GM18519 (cell line): ENCODE data around the gene MPPED1.

ENCODE experiments used
- ATAC-seq: cut with Tn5 transposase; IDR thresholded peaks from one replicate; pipeline ENCODE4 v1.9.1; 2021; ENCODE audit warnings: mild to moderate bottlenecking, moderate library complexity; ENCODE audit not compliant: unreplicated experiment, low FRiP score

MPPED1 gene

GRCh38 chr22:43488937-43489336 lies 77.1 kb downstream of the MPPED1 start:
- no peak for ATAC-seq

GRCh38 chr22:43490311-43490710 lies 78.5 kb downstream of the MPPED1 start:
- no peak for ATAC-seq

GRCh38 chr22:43491177-43491576 lies 79.4 kb downstream of the MPPED1 start:
- ATAC-seq: no peak

- ATAC-seq: no peak
Observed at GRCh38 chr22:43491737-43492136, 79.9 kb downstream of the MPPED1 start.

GRCh38 chr22:43493297-43493696 lies 81.5 kb downstream of the MPPED1 start:
- ATAC-seq: no peak

GRCh38 chr22:43497956-43498855 lies 86.4 kb downstream of the MPPED1 start:
- ATAC-seq: no peak

- no peak for ATAC-seq
Observed at GRCh38 chr22:43498856-43499253, 87.0 kb downstream of the MPPED1 start.

GRCh38 chr22:43500792-43501785 lies 89.3 kb downstream of the MPPED1 start:
- no peak for ATAC-seq

GRCh38 chr22:43501878-43502277 lies 90.1 kb downstream of the MPPED1 start:
- no peak for ATAC-seq

GRCh38 chr22:43502306-43502874 lies 90.6 kb downstream of the MPPED1 start:
- no peak for ATAC-seq

GRCh38 chr22:43504068-43504467 lies 92.3 kb downstream of the MPPED1 start:
- ATAC-seq: no peak

GRCh38 chr22:43504666-43505261 lies 93.0 kb downstream of the MPPED1 start:
- ATAC-seq: no peak

- no peak for ATAC-seq
Observed at GRCh38 chr22:43505423-43505822, 93.6 kb downstream of the MPPED1 start.

- ATAC-seq: no peak
Observed at GRCh38 chr22:43505896-43506295, 94.1 kb downstream of the MPPED1 start.

- no peak for ATAC-seq
Observed at GRCh38 chr22:43506487-43506886, 94.7 kb downstream of the MPPED1 start.

GRCh38 chr22:43507235-43507634 lies 95.4 kb downstream of the MPPED1 start:
- ATAC-seq: no peak

GRCh38 chr22:43508489-43508888 lies 96.7 kb downstream of the MPPED1 start:
- no peak for ATAC-seq

- ATAC-seq: no peak
Observed at GRCh38 chr22:43509337-43509736, 97.5 kb downstream of the MPPED1 start.

- no peak for ATAC-seq
Observed at GRCh38 chr22:43510281-43511070, 98.7 kb downstream of the MPPED1 start.
